Cardiac muscle cell (in vitro differentiated cells and primary cell): ENCODE results near the gene PROX2. TPM values are rescaled to one million over a fixed set of nuclear protein-coding genes. Genes with fewer than 3 reads are reported as not detected.

Experiments used
- DNase-seq, 2 donors: peaks; one replicate each; pipeline versions ENCODE4 v3.0.0 to v3.0.0-alpha.2; 2010 to 2017; ENCODE audit warnings: low read depth in 1 of 2, low spot score in 1 of 2
- H3K27ac ChIP-seq: fragments of 200-600 bp; sonication (generic); 2 replicates; pipeline ENCODE4 v1.5.1; 2016
- H3K27me3 ChIP-seq: fragments of 200-600 bp; sonication (generic); 2 replicates; pipeline ENCODE4 v1.6.0; 2016; ENCODE audit warnings: control low read depth
- H3K36me3 ChIP-seq: fragments of 200-600 bp; sonication (generic); 2 replicates; pipeline ENCODE4 v1.5.1; 2016; ENCODE audit warnings: control low read depth
- H3K4me1 ChIP-seq: fragments of 200-600 bp; sonication (generic); 2 replicates; pipeline ENCODE4 v1.8.1; 2017; ENCODE audit warnings: low read depth, mild to moderate bottlenecking, mixed run types
- H3K4me3 ChIP-seq: fragments of 200-600 bp; sonication (generic); 2 replicates; pipeline ENCODE4 v1.5.1; 2016; ENCODE audit warnings: mild to moderate bottlenecking
- H3K9me3 ChIP-seq: fragments of 200-600 bp; sonication (generic); 2 replicates; pipeline ENCODE4 v1.5.1; 2017; ENCODE audit warnings: low read depth, mild to moderate bottlenecking, control low read depth
- CTCF ChIP-seq: IDR thresholded peaks from 2 replicates; pipeline ENCODE4 v1.5.1; 2012; ENCODE audit warnings: low read depth, mild to moderate bottlenecking, low read length
- polyA plus RNA-seq: library from polyadenylated mRNA; unstranded; fragments of >200 nt; fragmentation: Nextera tagmentation; extraction: Ambion mirVana; gene quantifications from 2 replicates; pipeline ENCODE4 v1.2.1, GENCODE V29; 2016
- total RNA-seq: library from RNA; depleted of rRNA; stranded (reverse); fragments of >200 nt; gene quantifications from 2 replicates; pipeline ENCODE4 v1.2.3, GENCODE V29; 2016

The PROX2 gene
- not detected in 2 replicates for total RNA-seq
- 0.06 and 0.75 TPM in 2 replicates for polyA plus RNA-seq

- Histone ChIP-seq H3K36me3 (no peaks in the 10 kb centered on the region), H3K27me3 (no peaks in the 10 kb centered on the region), H3K4me3 (no peak within 1 kb of the TSS), H3K4me1 (no peaks in the 10 kb centered on the region), H3K9me3 (no peaks in the 10 kb centered on the region), H3K27ac (no peak within 1 kb of the TSS)
- no peak for TF ChIP-seq CTCF
- no peak for DNase-seq
Observed at GRCh38 chr14:74875941-74876913, at the start of gene PROX2. Gene PROX2, minus strand, starts transcription at chr14:74876145. Its CDS starts 12,311 bp downstream, at chr14:74863834.

DNA sequence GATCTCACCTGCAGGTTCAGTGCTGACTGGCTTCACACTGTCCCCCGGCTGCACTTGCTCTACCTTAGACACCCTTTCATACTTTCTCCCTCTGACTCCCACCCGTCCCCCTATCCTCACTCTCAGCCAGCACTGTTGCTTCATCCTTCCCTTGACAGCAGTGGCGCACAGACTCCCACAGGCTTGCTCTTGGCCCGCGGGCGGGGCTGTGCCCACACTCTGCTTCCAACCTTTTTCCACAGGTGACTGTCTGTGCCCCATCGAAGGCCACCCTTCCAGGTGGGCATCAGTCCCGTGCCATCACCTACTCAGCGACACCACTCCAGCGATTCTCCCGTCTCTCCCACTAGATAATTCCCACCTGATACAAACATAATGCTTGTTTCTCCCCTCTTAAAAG is 48.1 kb upstream of the PROX2 start:
- H3K4me3 ChIP-seq: no peak overlapping the region
- no peak for TF ChIP-seq CTCF
- no peak for DNase-seq
- H3K27me3 ChIP-seq: peaks cover 12% of the 10 kb centered on the region
- H3K27ac ChIP-seq: no peak overlapping the region
- no peaks in the 10 kb centered on the region for H3K9me3 ChIP-seq
- H3K36me3 ChIP-seq: no peaks in the 10 kb centered on the region
- no peaks in the 10 kb centered on the region for H3K4me1 ChIP-seq

- H3K4me1 ChIP-seq: peaks cover under 1% of the 10 kb centered on the region
- peak; percentile 76 to 94 for DNase-seq
- no peaks in the 10 kb centered on the region for H3K9me3 ChIP-seq
- TF ChIP-seq CTCF: no peak
- H3K27me3 ChIP-seq: peaks cover 12% of the 10 kb centered on the region
- H3K27ac ChIP-seq: no peak within 1 kb of the TSS
- H3K36me3 ChIP-seq: no peaks in the 10 kb centered on the region
- peak within 1 kb of the TSS; percentile 30 for H3K4me3 ChIP-seq
Observed at GRCh38 chr14:74922752-74923401, 46.9 kb upstream of the PROX2 start, which contains the start of gene RPS6KL1. Gene RPS6KL1, minus strand, starts transcription at chr14:74923260. Its CDS starts 1,719 bp downstream, at chr14:74921541.

DNA sequence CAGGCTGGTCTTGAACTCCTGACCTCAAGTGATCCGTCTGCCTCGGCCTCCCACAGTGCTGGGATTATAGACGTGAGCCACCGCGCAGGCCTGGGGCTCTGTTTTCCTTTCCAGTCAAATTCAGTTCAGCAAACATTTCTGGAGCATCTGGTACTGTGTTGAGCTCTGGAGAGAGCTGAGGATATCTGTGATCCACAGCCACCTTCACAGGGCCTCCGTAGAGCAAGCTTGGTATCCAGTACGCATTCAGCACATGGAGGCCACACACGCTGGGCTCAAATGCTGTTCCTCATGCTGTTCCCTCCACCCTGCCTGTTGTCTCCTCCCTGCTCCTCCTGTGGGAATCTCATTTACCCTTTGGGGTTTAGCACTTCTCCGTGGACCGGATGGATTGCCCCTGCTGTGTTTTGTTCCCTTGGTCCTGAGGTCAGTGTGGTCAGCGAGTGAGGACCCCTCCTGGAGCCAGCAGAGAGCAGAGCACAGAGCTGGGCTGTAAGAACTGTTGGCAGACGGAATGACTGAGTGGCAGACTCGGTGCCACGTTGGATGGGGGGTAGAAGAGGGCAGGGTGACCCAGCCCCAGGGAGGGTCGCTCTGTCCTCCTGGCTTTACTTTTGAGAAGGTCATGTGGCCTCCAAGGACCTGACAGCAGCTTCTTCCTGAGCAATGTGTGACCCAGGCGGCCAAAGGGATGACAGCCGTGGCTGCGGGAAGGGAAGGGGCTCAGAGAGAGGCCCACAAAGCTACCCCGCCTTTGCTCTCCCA is 46.2 kb upstream of the PROX2 start:
- Histone ChIP-seq H3K27ac (no peak overlapping the region), H3K36me3 (no peaks in the 10 kb centered on the region), H3K4me3 (peak overlapping the region; percentile 30), H3K4me1 (peaks cover 8% of the 10 kb centered on the region), H3K27me3 (peaks cover 5% of the 10 kb centered on the region), H3K9me3 (no peaks in the 10 kb centered on the region)
- TF ChIP-seq CTCF: no peak
- DNase-seq: no peak

DNA sequence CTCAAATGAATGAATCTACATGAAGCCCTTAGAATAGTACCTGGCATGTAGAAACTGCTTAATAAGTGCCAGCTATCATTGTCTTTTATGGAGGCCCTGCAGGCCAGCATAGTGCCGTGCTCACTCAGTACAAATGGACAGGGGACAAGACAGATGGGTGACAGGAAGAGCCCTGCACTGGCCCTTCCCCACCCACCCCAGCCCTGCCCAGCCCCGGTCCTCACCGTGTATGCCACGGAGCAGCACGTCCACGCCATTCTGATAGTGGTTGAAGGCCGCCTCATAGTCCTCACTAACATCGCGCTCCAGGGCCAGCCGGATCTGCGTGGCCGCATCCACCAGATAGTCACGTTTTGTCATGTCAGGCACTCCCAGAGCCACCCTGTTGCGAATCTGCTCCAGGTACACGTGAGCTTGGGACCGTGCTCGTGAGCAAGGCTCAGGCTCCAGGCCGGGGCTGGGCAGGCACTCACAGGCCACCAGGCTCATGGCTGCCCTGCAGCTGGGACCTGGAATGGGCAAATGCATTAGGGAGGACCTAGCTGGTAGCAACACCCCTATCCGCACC is 45.2 kb upstream of the PROX2 start:
- no peaks in the 10 kb centered on the region for H3K9me3 ChIP-seq
- no peaks in the 10 kb centered on the region for H3K36me3 ChIP-seq
- no peak overlapping the region for H3K27ac ChIP-seq
- peaks cover 3% of the 10 kb centered on the region for H3K27me3 ChIP-seq
- H3K4me1 ChIP-seq: peaks cover 17% of the 10 kb centered on the region
- TF ChIP-seq CTCF: no peak
- no peak for DNase-seq
- no peak overlapping the region for H3K4me3 ChIP-seq
